ENCODE results near the gene PWP1.

GRCh38 chr12:107661830-107662229, 23.8 kb upstream of the PWP1 start:
- TF ChIP-seq GATA2 (IDR thresholded peaks at IDR 0.05; ENCODE audit: low read depth, low read length) (no peak), GATA3 (IDR thresholded peaks at IDR 0.05; ENCODE audit: low read depth, low read length) (no peak)

Measured in SH-SY5Y (cell line).